ENCODE data around the gene RGS1. TPM values are rescaled to one million over a fixed set of nuclear protein-coding genes. Genes with fewer than 3 reads are reported as not detected.

The RGS1 gene
- total and polyA plus RNA-seq, 7 donors, result 34.8 to 153 (median 52.9) TPM

- no peak overlapping the region for H3K4me3 ChIP-seq
- intact Hi-C loops (cut with DNase I), result loop anchor here (5.0 kb wide), 1 partner anchor 202 kb away; the partner anchor contains the start of gene RGS2
- DNase-seq, result no peak
- H3K36me3 ChIP-seq, result no peaks in the 10 kb centered on the region
- 69 to 80% methylated on average over 3 of the region's 3 CpGs for WGBS, 2 donors
- H3K9me3 ChIP-seq, result no peaks in the 10 kb centered on the region
- H3K27ac ChIP-seq, result no peak overlapping the region
- TF ChIP-seq EP300 (IDR thresholded peaks at IDR 0.05), result no peak
- no peak for TF ChIP-seq POLR2A (IDR thresholded peaks at IDR 0.05)
- no peak for TF ChIP-seq CTCF (IDR thresholded peaks at IDR 0.05)
- peak in 1 of 4 donors; percentile 12 for TF ChIP-seq POLR2AphosphoS5 (IDR thresholded peaks at IDR 0.05)
- peaks cover 0 to 23% (median 14%) of the 10 kb centered on the region in 4 donors for H3K4me1 ChIP-seq
- H3K27me3 ChIP-seq, result no peaks in the 10 kb centered on the region
Measured at GRCh38 chr1:192604979-192605620, 29.5 kb downstream of the RGS1 start.

GRCh38 chr1:192608671-192609070, 33.1 kb downstream of the RGS1 start:
- Histone ChIP-seq H3K4me3 (no peak overlapping the region), H3K4me1 (peaks cover 0 to 23% (median 10%) of the 10 kb centered on the region in 4 donors), H3K27ac (peak overlapping the region in 2 of 4 donors; percentile 43 to 50), H3K27me3 (no peaks in the 10 kb centered on the region), H3K9me3 (no peaks in the 10 kb centered on the region), H3K36me3 (no peaks in the 10 kb centered on the region)
- TF ChIP-seq CTCF (IDR thresholded peaks at IDR 0.05) (no peak), POLR2A (IDR thresholded peaks at IDR 0.05) (no peak), POLR2AphosphoS5 (IDR thresholded peaks at IDR 0.05) (no peak), EP300 (IDR thresholded peaks at IDR 0.05) (no peak)
- DNase-seq, result no peak
- WGBS, 2 donors, result 83% methylated on average over 2 of the region's 2 CpGs
- intact Hi-C loops (cut with DNase I), result loop anchor here (1.0 to 5.0 kb wide), 2 partner anchors 131 to 199 kb away; partner anchors contain the start of gene RGS2

- peaks cover 0 to 23% (median 10%) of the 10 kb centered on the region in 4 donors for H3K4me1 ChIP-seq
- TF ChIP-seq POLR2A (IDR thresholded peaks at IDR 0.05) (no peak), CTCF (IDR thresholded peaks at IDR 0.05) (no peak), POLR2AphosphoS5 (IDR thresholded peaks at IDR 0.05) (peak in 1 of 4 donors; percentile 44)
- H3K4me3 ChIP-seq, result no peak overlapping the region
- no peaks in the 10 kb centered on the region for H3K36me3 ChIP-seq
- peak; percentile 84 for DNase-seq
- H3K27ac ChIP-seq, result peak overlapping the region in 3 of 4 donors; percentile 9 to 50 (median 43)
- WGBS, 2 donors, result 62 to 78% methylated on average over 12 of the region's 12 CpGs
- H3K9me3 ChIP-seq, result no peaks in the 10 kb centered on the region
- intact Hi-C loops (cut with DNase I), result loop anchor here (1.0 to 5.0 kb wide), 3 partner anchors 132 to 418 kb away; partner anchors contain the start of gene RGS2
- no peaks in the 10 kb centered on the region for H3K27me3 ChIP-seq
Measured at GRCh38 chr1:192609110-192610079, 33.8 kb downstream of the RGS1 start.

- WGBS, 2 donors, result 54 to 66% methylated on average over 3 of the region's 3 CpGs
- no peak for DNase-seq
- no peaks in the 10 kb centered on the region for H3K9me3 ChIP-seq
- no peaks in the 10 kb centered on the region for H3K27me3 ChIP-seq
- peaks cover 0 to 23% (median 10%) of the 10 kb centered on the region in 4 donors for H3K4me1 ChIP-seq
- H3K36me3 ChIP-seq, result no peaks in the 10 kb centered on the region
- intact Hi-C loops (cut with DNase I), result loop anchor here (5.0 kb wide), 1 partner anchor 417 kb away; no protein-coding TSS in a partner anchor
- H3K4me3 ChIP-seq, result no peak overlapping the region
- TF ChIP-seq CTCF (IDR thresholded peaks at IDR 0.05) (peak; percentile 23 to 59 (median 48)), POLR2A (IDR thresholded peaks at IDR 0.05) (no peak)
- no peak overlapping the region for H3K27ac ChIP-seq
Measured at GRCh38 chr1:192610112-192610889, 34.7 kb downstream of the RGS1 start.
